ENCODE data around the gene HOGA1. TPM values are rescaled to one million over a fixed set of nuclear protein-coding genes. Genes with fewer than 3 reads are reported as not detected.

HOGA1 gene
- total RNA-seq, 1 donor from 2014 or later: 0.98 TPM

- H3K9me3 ChIP-seq: no peaks in the 10 kb centered on the region
- no peak overlapping the region for H3K4me3 ChIP-seq
- TF ChIP-seq POLR2AphosphoS5 (IDR thresholded peaks at IDR 0.05; ENCODE audit: insufficient read depth in 1 of 2, low read depth in 1 of 2) (no peak), CTCF (IDR thresholded peaks at IDR 0.05) (no peak), POLR2A (IDR thresholded peaks at IDR 0.05) (no peak)
- no peak overlapping the region for H3K27ac ChIP-seq
- peaks cover 8% of the 10 kb centered on the region for H3K4me1 ChIP-seq
- intact Hi-C loops (cut with DNase I): no loop called here
- H3K36me3 ChIP-seq: no peaks in the 10 kb centered on the region
- no peaks in the 10 kb centered on the region for H3K27me3 ChIP-seq
- no peak for DNase-seq (ENCODE audit: extremely low spot score in 2 of 2)
Observed at GRCh38 chr10:97599272-97599619, 15.1 kb downstream of the HOGA1 start.

GRCh38 chr10:97600616-97601015 is 16.4 kb downstream of the HOGA1 start:
- DNase-seq (ENCODE audit: extremely low spot score in 2 of 2): no peak
- Histone ChIP-seq H3K9me3 (no peaks in the 10 kb centered on the region), H3K4me3 (no peak overlapping the region), H3K27ac (no peak overlapping the region), H3K36me3 (no peaks in the 10 kb centered on the region), H3K4me1 (peaks cover 8% of the 10 kb centered on the region), H3K27me3 (no peaks in the 10 kb centered on the region)
- intact Hi-C loops (cut with DNase I): no loop called here
- no peak for TF ChIP-seq CTCF (IDR thresholded peaks at IDR 0.05)
- no peak for TF ChIP-seq POLR2AphosphoS5 (IDR thresholded peaks at IDR 0.05; ENCODE audit: insufficient read depth in 1 of 2, low read depth in 1 of 2)
- no peak for TF ChIP-seq POLR2A (IDR thresholded peaks at IDR 0.05)

- TF ChIP-seq POLR2AphosphoS5 (IDR thresholded peaks at IDR 0.05; ENCODE audit: insufficient read depth in 1 of 2, low read depth in 1 of 2) (no peak), POLR2A (IDR thresholded peaks at IDR 0.05) (no peak), CTCF (IDR thresholded peaks at IDR 0.05) (no peak)
Observed at GRCh38 chr10:97601268-97602215, 17.4 kb downstream of the HOGA1 start.

GRCh38 chr10:97607095-97607636 is 23.0 kb downstream of the HOGA1 start:
- Histone ChIP-seq H3K4me1 (no peaks in the 10 kb centered on the region), H3K36me3 (no peaks in the 10 kb centered on the region), H3K27ac (no peak overlapping the region), H3K27me3 (no peaks in the 10 kb centered on the region), H3K9me3 (no peaks in the 10 kb centered on the region), H3K4me3 (no peak overlapping the region)
- TF ChIP-seq CTCF (IDR thresholded peaks at IDR 0.05) (no peak), POLR2AphosphoS5 (IDR thresholded peaks at IDR 0.05; ENCODE audit: insufficient read depth in 1 of 2, low read depth in 1 of 2) (no peak), POLR2A (IDR thresholded peaks at IDR 0.05) (no peak)
- DNase-seq (ENCODE audit: extremely low spot score in 2 of 2): no peak
- intact Hi-C loops (cut with DNase I): no loop called here

More at GRCh38 chr10:97601268-97602215, 17.4 kb downstream of the HOGA1 start:
- no peaks in the 10 kb centered on the region for H3K9me3 ChIP-seq
- H3K36me3 ChIP-seq: no peaks in the 10 kb centered on the region
- intact Hi-C loops (cut with DNase I): no loop called here
- H3K27me3 ChIP-seq: no peaks in the 10 kb centered on the region
- H3K4me3 ChIP-seq: no peak overlapping the region
- no peak overlapping the region for H3K27ac ChIP-seq
- H3K4me1 ChIP-seq: peaks cover under 1% of the 10 kb centered on the region
- no peak for DNase-seq (ENCODE audit: extremely low spot score in 2 of 2)
